OCI-M1 (cell line): Measurements from ENCODE around the gene SLFN5.
A peak's percentile ranks its signal among the peaks of the same experiment; 100 is the strongest.
"Not testable (repeated sequence)": the region's sequence is repeated elsewhere in the genome, so short reads cannot be mapped to it uniquely, and the experiment has no call there.

ENCODE experiments used
- DNase-seq: peaks from one replicate; lab custom pipeline; 2025; lab: John Stamatoyannopoulos, UW

The SLFN5 gene

DNA sequence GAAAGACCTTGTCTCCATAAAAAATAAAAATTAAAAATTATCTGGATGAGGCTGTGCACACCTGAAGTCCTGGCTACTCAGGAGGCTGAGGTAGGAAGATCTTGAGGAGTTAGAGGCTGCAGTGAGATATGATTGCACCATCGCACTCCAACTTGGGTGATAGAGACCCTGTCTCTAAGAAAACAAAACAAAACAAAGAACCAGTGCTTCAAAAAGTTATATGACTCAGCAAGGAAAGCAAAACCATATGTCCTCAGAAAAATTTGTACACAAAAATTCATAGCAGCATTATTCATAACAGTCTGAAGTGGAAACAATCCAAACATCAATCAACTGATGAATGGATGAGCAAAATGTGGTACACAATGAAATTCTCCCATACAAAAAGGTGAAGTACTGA, 48.9 kb downstream of the SLFN5 start:
- DNase-seq, result no peak

- peak; percentile 72 for DNase-seq
Observed at GRCh38 chr17:35293151-35293847, 50.4 kb downstream of the SLFN5 start.

- DNase-seq, result no peak
Observed at GRCh38 chr17:35294756-35295155, 51.9 kb downstream of the SLFN5 start.

DNA sequence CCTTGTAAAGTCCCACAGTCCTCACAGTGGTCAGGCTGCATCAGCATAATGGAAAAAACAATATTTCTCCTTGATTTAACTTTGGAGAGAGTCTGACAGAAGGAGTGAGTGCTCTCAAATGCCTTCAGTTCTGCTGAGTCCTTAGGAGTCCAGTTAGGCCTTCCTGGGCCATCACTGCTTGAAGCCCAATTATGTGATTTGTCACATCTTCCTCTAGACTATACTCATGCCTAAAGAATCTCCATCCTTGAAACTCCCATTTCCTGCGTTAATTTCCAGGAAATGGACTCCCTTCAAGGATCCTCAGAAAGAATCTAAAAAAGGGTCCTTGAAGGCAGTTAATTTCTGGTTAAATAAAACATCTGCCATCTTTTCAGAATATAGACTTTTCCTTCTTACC, 52.8 kb downstream of the SLFN5 start:
- no peak for DNase-seq

DNA sequence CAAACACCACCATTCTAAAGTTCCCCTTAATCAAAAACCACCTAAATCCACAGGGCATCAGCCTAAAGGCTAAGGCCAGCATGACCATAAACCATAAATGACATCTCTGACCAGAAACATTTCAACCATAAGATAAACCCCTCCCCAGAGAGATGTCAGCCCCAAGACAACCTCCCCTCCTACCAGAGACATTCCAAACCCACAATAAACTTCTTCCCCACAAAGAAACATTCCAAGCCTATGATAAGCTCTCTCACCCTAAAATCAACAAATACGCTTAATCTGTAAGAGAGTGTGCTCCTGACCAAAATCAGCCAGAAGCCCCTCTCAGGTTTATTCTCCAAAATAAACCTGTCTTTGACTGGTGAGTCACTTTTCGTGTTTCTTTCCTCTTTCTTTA, 54.8 kb downstream of the SLFN5 start:
- no peak for DNase-seq

DNA sequence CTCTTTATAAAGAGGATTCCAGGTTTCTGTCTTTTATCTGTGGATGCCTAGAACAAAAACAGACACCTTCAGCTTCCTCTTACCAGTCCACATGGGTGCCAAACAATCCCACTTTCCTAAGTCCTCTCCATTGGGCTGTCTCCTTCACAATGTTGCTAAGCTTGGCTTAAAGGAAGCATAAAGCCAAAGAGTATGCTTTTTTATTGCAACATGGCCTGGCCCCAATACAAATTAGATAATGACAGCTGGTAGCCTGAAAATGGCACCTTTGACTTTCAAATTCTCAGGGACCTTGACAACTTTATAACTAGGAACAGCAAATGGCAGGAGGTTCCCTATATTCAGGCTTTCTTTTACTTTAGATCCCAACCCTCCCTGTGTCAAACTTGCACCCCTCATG, 55.8 kb downstream of the SLFN5 start:
- no peak for DNase-seq

DNA sequence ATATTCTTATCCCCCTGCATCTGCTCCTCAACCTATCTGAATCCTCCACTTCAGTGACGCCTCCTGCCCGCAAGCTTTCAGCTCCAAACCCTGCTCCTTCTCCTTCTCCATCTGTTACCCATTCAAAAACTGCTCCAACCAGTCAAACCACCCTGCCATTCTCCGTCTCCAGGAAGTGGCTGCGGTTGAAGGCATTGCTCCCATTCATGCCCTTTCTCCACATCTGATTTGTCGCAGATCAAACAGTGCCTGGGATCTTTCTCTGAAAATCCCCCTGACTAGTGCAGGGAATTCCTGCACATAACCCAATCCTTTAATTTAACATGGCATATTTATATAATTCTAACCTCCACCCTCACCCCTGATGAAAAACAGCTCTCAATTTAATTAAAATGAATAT, 56.3 kb downstream of the SLFN5 start:
- DNase-seq, result no peak

- not testable (repeated sequence) for DNase-seq
Observed at GRCh38 chr17:35309345-35309744, 66.5 kb downstream of the SLFN5 start.

DNA sequence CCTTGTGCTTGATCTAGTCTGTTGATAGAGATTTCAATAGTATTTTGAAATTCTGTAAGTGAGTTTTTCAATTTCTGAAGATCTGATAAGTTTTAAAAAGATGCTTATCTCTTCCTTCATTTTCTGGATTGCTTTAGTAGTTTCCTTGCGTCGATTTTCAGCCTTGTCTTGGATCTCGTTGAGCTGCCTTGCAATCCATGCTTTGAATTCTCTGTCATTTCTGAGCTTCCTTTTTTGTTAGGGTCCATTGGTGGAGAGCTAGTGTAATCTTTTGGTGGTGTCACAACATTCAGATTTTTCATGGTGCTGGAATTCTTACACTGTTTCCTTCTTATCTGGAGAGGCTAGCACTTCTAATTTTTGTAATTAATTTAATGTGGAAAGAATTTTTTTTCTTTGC, 69.5 kb downstream of the SLFN5 start:
- no peak for DNase-seq

- DNase-seq, result peak; percentile 82
Observed at GRCh38 chr17:35312790-35313711, 70.2 kb downstream of the SLFN5 start.

GRCh38 chr17:35313875-35314409, 71.1 kb downstream of the SLFN5 start:
- DNase-seq, result no peak

DNA sequence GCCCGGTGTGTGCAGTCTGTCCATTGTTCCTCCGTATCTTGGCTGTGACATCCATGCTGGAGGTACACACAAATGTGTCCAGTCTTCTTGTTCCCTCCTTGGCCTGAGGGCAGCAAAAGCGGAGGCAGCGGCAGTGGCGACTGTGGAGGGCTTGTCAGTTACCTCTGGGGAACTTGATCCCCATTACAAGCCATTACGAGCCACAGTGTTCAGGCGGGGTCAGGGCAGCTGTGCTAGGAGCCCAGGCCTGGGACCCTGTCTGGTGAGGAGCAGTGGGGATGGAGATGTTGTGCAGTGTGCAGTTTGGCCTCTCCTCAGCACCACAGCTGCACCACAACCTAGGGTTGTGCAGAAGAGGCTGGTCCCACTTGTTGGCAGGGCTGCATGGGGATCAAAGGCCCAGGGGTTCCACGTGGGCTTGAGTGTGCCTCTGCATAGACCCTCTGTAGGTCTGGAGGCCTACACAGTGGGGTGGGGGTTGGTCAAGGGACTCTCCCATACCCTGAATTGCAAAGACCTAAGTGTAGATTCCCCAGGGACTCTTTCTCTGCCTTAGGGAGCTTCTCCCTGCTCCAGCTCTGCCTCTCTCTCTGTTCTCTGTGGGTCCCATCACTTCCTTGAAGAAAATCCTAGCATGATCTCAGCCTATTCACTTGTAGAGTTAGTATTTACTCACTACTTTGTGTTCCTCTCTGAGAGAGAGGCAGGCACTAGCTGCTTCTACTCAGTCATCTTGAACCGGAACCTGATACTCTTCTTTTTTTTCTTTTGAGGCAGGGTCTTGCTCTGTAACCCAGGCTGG, 71.7 kb downstream of the SLFN5 start:
- DNase-seq, result no peak

DNA sequence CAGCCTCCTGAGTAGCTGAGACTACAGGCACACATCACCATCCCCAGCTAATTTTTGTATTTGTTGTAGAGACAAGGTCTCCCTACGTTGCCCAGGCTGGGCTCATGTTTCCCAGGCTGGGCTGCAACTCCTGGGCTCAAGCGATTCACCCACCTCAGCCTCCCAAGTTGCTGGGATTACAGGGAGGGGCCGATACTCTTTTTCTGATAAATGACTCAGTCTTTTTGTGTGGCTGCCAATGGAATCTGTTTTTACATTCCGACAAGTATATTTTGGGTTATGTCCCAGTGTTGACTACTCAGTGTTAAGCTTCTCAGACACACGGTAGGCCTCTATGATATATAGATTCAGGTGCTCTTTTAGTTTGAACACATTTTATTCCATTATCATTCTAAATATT, 72.4 kb downstream of the SLFN5 start:
- DNase-seq, result peak; percentile 48

DNA sequence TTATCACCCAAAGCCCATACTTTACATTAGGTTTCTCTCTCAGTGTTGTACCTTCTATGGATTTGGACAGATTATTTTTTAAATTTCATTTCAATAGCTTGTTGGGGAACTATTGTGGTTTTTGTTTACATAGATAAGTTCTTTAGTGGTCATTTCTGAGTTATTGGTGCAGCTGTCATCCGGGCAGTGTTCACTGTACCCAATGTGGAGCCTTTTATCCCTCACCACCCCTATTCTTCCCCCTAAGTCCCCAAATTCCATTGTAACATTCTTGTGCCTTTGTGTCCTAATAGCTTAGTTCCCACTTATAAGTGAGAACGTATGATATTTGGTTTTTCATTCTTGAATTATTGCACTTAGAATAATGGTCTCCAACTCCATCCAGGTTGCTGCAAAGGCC, 73.1 kb downstream of the SLFN5 start:
- DNase-seq, result no peak

- DNase-seq, result no peak
Observed at GRCh38 chr17:35322749-35323148, 79.9 kb downstream of the SLFN5 start.
